ENCODE measurements around the gene SF3B4.
A peak's percentile ranks its signal among the peaks of the same experiment; 100 is the strongest.
"Not testable (repeated sequence)": the region's sequence is repeated elsewhere in the genome, so short reads cannot be mapped to it uniquely, and the experiment has no call there.

Gene SF3B4
- long read RNA-seq, donor 1, transcript SF3B4-201 (6 exons, 2,085 nt): major isoform, 14 of 32 reads
- long read RNA-seq, donor 1, partial matches to known transcripts: 18 of 32 reads
- long read RNA-seq, donor 1, other reads (novel, unspliced or antisense): 0 of 32 reads
- long read RNA-seq, donor 2, transcript SF3B4-201 (6 exons, 2,085 nt): major isoform, 23 of 39 reads
- long read RNA-seq, donor 2, partial matches to known transcripts: 16 of 39 reads
- long read RNA-seq, donor 2, other reads (novel, unspliced or antisense): 0 of 39 reads
- long read RNA-seq, donor 3, transcript SF3B4-201 (6 exons, 2,085 nt): major isoform, 30 of 36 reads
- long read RNA-seq, donor 3, partial matches to known transcripts: 6 of 36 reads
- long read RNA-seq, donor 3, other reads (novel, unspliced or antisense): 0 of 36 reads
- long read RNA-seq, donor 4, transcript SF3B4-201 (6 exons, 2,085 nt): major isoform, 30 of 65 reads
- long read RNA-seq, donor 4, partial matches to known transcripts: 35 of 65 reads
- long read RNA-seq, donor 4, other reads (novel, unspliced or antisense): 0 of 65 reads
- long read RNA-seq, donor 5, transcript SF3B4-201 (6 exons, 2,085 nt): major isoform, 46 of 51 reads
- long read RNA-seq, donor 5, partial matches to known transcripts: 5 of 51 reads
- long read RNA-seq, donor 5, other reads (novel, unspliced or antisense): 0 of 51 reads
- long read RNA-seq, donor 6, transcript SF3B4-201 (6 exons, 2,085 nt): major isoform, 32 of 64 reads
- long read RNA-seq, donor 6, partial matches to known transcripts: 32 of 64 reads
- long read RNA-seq, donor 6, other reads (novel, unspliced or antisense): 0 of 64 reads
- long read RNA-seq, donor 7, transcript SF3B4-201 (6 exons, 2,085 nt): major isoform, 42 of 101 reads
- long read RNA-seq, donor 7, partial matches to known transcripts: 59 of 101 reads
- long read RNA-seq, donor 7, other reads (novel, unspliced or antisense): 0 of 101 reads
- long read RNA-seq, donor 8, transcript SF3B4-201 (6 exons, 2,085 nt): major isoform, 33 of 43 reads
- long read RNA-seq, donor 8, partial matches to known transcripts: 10 of 43 reads
- long read RNA-seq, donor 8, other reads (novel, unspliced or antisense): 0 of 43 reads

GRCh38 chr1:149927563-149928400 lies at the start of gene SF3B4:
Gene SF3B4, minus strand, starts transcription at chr1:149927803. Its CDS starts 44 bp downstream, at chr1:149927759.
- DNase-seq: peak; percentile 90

- no peak for DNase-seq
These were observed 49.7 kb upstream of the SF3B4 start for GRCh38 chr1:149977345-149977744.

- no peak for DNase-seq
These were observed 44.9 kb upstream of the SF3B4 start for GRCh38 chr1:149972547-149972946.

- DNase-seq: no peak
These were observed 40.0 kb upstream of the SF3B4 start for GRCh38 chr1:149967646-149968045.

GRCh38 chr1:149967041-149967440 lies 39.4 kb upstream of the SF3B4 start:
- DNase-seq: no peak

GRCh38 chr1:149966405-149966804 lies 38.8 kb upstream of the SF3B4 start:
- no peak for DNase-seq

GRCh38 chr1:149965440-149965839 lies 37.8 kb upstream of the SF3B4 start:
- no peak for DNase-seq

- no peak for DNase-seq
These were observed 35.8 kb upstream of the SF3B4 start for GRCh38 chr1:149963358-149963757.

- no peak for DNase-seq
These were observed 35.1 kb upstream of the SF3B4 start for GRCh38 chr1:149962736-149963135.

GRCh38 chr1:149962039-149962647 lies 34.5 kb upstream of the SF3B4 start:
- DNase-seq: peak; percentile 36

- not testable (repeated sequence) for DNase-seq
These were observed 29.9 kb upstream of the SF3B4 start for GRCh38 chr1:149957548-149957947.

- DNase-seq: no peak
These were observed 22.3 kb upstream of the SF3B4 start for GRCh38 chr1:149949911-149950310.

GRCh38 chr1:149945206-149945605 lies 17.6 kb upstream of the SF3B4 start:
- DNase-seq: no peak

- no peak for DNase-seq
These were observed 15.3 kb upstream of the SF3B4 start for GRCh38 chr1:149942885-149943284.

- DNase-seq: peak; percentile 14
These were observed 14.6 kb upstream of the SF3B4 start for GRCh38 chr1:149942207-149942606.

GRCh38 chr1:149940427-149940826 lies 12.8 kb upstream of the SF3B4 start:
- no peak for DNase-seq

- DNase-seq: not testable (repeated sequence)
These were observed 11.0 kb upstream of the SF3B4 start for GRCh38 chr1:149938668-149939003.

GRCh38 chr1:149937759-149938158 lies 10.2 kb upstream of the SF3B4 start:
- no peak for DNase-seq

- peak; percentile 54 for DNase-seq
These were observed 9.5 kb upstream of the SF3B4 start for GRCh38 chr1:149936992-149937705.

GRCh38 chr1:149936170-149936991 lies 8.8 kb upstream of the SF3B4 start, which contains the start of gene MTMR11:
Gene MTMR11, minus strand, starts transcription at chr1:149936879. Its CDS starts 232 bp downstream, at chr1:149936647.
- peak; percentile 57 for DNase-seq
